NCI-H146 (cell line): ENCODE results near the gene EEF1AKMT4.

Experiments used
- DNase-seq: peaks from one replicate; lab custom pipeline; 2025; lab: John Stamatoyannopoulos, UW

EEF1AKMT4 gene

DNA sequence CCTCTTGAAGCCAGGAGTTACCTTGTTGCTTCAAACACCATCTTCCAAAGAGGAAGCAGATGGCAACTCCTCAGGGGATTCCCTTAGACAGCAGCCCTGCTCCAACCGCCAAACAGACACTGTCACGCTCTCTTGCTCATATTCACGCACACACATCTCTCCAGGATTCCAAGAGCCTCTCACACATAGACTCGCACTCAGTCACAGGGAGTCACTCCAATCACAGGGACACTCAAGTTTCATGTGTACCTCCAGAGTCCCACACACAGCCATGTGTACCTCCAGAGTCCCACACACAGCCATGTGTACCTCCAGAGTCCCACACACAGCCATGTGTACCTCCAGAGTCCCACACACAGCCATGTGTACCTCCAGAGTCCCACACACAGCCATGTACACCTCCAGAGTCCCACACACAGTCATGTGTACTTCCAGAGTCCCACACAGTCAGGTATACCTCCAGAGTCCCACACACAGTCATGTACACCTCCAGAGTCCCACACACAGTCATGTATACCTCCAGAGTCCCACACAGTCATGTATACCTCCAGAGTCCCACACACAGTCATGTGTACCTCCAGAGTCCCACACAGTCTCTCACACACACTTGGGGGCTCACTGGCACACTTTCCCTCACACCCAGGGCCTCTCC lies 14.0 kb upstream of the EEF1AKMT4 start:
- DNase-seq = no peak

DNA sequence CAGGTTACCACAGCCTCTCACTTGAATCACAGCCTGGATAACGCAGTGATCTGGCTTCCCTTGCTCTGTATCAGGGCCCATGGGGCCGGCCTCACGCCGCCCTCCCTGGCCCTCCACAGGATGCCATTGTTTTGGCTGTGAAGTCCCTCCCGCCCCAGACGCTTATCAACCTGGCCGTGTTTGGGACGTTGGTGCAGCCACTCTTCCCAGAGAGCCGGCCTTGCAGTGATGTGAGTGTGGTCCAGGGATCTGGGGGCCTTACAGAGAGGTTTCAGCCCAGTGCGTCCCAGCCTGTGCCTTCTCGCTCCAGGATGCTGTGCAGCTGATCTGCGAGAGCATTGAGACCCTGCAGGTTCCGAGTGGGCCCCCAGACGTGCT lies 13.4 kb upstream of the EEF1AKMT4 start:
- no peak for DNase-seq

DNA sequence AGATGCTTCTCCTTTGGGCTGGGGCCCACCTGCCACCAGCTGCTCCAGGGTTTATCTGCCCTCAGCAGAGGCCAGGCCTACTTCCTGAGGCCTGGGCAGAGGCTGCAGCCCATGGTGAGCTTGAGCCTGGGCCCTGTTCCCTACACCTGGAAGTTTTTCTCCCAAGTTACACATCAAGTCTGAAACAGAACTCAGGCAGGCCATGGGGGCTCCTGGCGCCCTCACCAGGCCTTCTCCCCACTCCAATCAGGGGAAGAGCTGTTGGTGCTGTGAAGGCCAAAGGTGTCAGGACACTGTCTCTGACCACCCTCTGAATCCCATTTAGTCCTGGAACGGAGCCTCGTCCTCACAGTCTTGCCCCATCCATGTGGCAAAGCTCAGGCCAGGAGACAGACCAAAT lies 12.8 kb upstream of the EEF1AKMT4 start:
- DNase-seq = no peak

DNA sequence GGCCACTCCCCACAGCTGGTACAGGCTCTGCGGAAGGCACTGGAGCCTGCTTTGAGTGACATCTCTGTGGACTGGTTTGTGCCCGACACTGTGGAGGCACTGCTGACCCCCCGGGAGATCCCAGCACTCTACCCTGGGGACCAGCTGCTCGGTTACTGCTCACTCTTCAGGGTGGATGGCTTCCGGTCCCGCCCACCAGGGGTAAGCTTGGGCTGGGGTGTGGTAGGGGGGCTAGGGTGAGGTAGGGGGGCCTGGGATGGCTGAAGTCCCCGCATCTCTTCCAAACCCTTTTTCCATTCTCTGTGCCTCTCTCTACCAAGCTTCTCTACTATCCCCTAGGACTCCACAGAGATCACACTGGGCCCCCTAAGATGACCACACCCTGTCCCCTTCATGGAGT lies 12.3 kb upstream of the EEF1AKMT4 start:
- DNase-seq = no peak

DNA sequence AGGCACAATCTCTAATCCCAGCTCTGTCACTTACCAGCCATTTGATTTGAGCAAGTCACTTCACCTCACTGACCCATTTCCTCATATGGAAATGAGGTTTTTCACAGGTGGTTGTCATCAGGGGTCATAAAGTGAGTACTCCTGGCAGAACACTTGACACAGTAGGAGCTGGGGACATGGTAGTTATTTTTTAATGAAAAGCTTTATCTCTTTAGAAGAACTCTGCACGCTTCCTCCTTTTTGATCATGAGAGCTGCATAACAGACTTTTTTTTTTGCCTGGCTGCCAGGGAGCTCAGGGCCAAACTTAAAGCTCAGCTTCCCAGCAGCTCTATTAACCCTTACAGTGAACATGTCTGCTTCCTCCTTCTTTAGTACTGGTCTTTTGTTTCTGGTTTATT lies 11.7 kb upstream of the EEF1AKMT4 start:
- no peak for DNase-seq

DNA sequence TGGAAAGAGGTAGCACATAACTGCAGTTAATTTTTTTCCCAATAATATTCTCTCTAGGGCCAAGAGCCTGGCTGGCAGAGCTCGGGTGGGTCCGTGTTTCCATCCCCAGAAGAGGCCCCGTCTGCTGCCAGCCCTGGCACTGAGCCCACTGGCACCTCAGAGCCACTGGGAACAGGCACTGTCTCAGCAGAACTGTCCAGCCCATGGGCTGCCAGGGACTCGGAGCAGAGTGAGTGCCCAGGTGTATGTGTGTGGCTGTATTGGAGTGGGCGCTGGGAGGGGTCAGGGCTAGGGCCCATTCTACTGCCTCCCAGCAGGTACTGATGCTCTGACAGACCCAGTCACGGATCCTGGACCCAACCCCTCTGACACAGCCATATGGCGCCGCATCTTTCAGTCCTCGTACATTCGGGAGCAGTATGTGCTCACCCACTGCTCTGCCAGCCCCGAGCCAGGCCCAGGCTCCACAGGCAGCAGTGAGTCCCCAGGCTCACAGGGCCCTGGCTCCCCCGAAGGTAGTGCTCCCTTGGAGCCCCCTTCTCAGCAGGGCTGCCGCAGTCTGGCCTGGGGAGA lies 11.1 kb upstream of the EEF1AKMT4 start:
- no peak for DNase-seq

DNA sequence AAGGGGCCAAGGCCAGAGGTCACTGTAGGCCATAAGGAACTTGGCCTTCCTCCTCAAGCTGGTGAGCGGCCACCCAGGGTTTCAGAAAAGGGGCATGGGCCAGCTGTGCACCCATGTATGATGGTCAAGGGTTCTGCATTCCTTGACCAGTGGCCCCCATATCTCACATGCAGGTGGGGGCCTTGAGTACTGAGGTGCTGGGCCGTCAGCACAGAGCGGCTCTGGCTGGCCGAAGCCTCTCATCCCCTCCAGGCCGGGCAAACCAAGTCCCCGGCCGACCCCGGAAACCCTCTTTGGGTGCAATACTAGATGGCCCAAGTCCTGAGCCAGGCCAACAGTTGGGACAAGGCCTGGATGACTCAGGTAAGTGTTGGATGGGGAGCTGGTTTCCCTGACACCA lies 10.3 kb upstream of the EEF1AKMT4 start:
- DNase-seq = no peak

DNA sequence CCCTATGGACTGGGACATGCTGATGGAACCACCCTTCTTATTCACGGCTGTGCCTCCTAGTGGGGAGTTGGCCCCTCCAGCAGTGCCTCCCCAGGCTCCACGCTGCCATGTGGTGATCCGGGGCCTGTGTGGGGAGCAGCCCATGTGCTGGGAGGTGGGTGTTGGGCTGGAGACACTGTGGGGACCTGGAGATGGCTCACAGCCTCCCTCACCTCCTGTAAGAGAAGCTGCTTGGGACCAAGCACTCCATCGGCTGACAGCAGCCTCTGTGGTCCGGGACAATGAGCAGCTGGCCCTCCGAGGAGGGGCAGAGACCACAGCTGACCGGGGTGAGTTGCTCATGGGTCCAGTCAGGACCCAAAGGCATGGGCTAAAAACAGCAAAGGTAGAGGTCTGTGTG lies 9.8 kb upstream of the EEF1AKMT4 start:
- no peak for DNase-seq

DNA sequence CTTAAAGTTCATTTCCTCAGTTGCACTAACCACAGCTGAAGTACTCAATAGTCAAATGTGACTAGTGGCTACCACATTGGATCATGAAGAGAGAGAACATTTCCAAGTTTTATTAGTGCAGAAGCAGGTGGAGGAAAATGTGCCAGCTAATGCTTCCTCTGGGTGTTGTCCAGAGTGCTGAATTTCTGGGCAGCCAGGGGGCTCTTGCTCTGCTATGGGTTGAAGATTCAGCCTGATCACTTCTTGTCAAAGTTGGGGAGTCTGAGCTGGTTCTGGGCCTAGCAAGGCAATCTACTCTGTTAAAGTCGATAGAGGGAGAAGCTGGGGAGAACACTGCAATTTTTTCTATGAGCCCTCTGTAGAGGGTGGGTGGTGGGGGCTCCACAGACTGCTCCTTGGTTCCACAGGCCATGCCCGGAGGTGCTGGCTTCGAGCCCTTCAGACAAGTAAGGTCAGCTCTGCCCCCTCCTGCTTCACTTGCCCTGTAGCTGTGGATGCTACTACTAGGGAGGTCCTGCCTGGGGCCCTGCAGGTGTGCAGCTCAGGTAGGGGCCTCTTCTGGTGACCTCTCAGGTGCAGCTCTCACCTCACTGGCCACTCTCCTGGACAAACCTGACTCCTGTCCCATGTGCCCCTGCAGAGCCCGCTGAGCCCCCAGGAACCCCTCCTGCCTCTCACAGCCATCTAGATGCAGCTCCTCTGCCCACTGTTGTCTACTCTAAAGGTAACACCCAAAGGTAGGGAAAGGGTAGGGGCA lies 8.9 kb upstream of the EEF1AKMT4 start:
- no peak for DNase-seq

DNA sequence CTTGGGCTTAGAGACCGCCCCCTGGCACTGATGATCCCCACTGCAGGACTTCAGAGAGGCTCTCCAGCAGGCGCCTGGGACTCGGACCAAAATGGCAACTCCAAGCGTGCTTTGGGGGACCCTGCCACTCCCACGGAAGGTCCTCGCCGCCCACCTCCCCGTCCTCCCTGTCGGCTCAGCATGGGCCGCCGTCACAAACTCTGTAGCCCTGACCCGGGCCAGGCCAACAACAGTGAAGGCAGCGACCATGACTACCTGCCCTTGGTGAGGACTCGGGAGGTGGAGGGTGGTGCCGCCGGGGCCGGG lies 8.4 kb upstream of the EEF1AKMT4 start:
- DNase-seq = no peak

DNA sequence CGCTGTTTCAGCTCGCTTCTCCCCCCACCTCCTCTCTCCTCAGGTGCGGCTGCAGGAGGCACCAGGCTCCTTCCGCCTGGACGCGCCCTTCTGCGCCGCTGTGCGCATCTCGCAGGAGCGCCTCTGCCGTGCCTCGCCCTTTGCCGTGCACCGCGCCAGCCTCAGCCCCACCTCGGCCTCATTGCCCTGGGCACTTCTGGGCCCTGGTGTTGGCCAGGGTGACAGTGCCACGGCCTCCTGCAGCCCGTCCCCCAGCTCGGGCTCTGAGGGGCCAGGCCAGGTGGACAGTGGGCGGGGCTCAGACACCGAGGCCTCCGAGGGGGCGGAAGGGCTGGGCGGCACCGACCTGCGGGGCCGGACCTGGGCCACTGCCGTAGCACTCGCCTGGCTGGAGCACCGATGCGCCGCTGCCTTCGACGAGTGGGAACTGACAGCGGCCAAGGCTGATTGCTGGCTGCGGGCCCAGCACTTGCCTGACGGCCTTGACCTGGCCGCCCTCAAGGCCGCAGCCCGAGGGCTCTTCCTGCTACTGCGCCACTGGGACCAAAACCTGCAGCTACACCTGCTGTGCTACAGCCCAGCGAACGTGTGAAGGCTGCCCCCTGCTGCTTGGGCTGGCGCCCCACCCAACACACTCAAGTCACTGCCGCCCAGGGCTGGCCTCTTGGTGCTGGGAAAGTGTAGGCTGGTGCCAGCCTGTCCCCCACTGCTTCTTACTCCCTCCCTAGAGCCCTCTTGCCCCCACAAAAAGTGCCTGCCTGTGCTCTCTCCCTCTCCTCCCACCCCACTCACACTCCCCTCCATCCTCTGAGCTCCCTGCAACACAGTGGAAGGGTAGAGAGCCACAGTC lies 7.8 kb upstream of the EEF1AKMT4 start:
- DNase-seq = peak; percentile 56

DNA sequence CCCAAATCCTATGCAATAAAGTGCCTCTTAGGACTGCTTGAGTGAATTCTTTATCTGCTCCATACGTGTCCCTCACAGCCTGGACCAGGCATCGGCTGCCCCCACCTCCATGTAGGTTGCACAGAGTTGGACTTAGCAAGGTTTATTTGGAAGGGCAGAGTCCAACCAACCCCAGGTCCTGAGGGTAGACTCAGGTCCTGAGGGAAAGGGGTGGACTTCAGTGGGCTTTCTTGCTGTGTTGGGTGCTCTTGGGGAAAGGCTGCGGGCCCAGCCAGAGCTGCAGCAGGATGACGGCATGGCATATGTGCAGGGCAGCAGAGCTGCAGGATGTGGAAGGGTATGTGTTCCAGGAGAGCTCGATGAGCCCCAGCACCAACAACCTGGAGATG lies 7.2 kb upstream of the EEF1AKMT4 start:
- DNase-seq = no peak

DNA sequence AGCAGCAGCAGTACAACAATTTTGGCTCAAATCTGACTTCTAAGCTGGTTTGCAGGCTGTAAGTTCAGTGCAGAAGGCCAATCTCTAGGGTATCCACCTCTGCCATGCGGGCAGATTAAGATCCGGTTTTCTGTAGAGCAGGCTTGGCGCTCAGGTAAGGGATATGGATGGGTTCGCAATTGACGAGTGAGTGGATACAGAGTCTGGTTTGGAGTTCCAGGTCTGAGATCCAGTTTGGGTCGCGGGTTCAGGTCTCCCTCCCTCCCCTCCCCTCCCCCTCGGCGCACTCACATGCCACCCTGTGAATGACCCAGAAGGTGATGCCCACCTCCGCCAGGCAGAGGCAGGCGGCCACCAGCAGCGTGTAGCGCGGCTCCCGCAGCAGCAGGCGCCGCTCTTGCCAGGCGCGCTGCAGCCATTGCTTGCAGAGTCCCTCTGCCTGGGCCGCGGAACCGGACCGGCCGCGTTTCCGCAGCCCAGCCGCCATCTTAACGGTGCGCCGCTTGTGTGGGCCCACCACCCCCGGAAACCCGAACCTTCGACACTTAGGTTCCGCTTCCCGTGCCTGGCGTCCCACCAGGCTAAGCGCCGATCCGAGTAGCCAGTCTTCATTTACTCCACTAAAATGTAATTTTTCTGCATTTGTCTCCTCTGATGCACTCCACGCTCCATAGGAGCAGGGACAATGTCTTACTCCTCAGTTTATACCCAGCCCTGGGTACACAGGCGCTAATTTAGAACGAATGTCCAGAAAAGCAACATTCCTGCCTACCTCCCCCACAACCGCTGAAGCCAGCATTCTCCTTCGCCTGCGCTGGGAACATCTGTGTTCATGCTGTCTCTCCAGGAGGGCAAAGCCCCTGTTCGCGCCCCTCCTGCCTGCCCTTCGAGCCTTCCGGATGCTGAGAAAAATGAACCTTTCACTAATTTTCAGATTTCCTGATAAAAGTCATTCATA lies 739 bp upstream of the EEF1AKMT4 start, which contains the start of gene ALG3:
TSS of gene ALG3 (minus strand) at position 509 of the 958 bp plus-strand sequence. CDS start at position 487, 22 bp downstream.
- peak; percentile 93 for DNase-seq

DNA sequence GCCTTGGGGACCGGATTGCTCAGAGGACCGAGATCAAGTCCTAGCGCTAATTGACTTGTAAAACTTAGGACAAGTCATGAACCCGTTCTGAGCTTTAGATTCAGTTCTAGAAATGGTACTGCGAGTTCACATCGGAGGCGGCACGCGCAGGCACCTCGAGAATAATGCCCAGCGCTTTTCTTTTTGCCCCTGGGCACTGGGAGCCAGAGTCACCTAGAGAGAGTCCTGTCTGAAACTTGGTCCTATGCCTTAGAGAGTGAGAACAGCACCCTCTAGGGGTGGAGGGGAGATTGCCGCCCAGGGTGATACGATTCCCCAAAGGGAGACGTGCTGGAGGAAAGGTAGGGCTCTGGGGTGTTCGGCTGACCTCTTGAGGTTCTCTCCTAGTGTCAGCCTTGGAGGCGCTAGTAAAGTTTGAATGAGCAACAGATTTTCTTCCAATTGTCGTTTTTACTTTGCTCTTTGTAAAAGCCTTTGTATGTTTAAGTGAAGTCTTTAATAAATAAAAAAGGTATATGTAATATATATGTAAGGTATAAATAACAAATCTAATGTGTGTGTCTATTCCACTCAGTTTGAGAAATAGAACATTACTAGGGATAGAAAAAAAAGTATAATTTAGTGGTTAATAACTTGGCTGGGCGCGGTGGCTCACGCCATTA lies 826 bp downstream of the EEF1AKMT4 start:
- DNase-seq = peak; percentile 95

DNA sequence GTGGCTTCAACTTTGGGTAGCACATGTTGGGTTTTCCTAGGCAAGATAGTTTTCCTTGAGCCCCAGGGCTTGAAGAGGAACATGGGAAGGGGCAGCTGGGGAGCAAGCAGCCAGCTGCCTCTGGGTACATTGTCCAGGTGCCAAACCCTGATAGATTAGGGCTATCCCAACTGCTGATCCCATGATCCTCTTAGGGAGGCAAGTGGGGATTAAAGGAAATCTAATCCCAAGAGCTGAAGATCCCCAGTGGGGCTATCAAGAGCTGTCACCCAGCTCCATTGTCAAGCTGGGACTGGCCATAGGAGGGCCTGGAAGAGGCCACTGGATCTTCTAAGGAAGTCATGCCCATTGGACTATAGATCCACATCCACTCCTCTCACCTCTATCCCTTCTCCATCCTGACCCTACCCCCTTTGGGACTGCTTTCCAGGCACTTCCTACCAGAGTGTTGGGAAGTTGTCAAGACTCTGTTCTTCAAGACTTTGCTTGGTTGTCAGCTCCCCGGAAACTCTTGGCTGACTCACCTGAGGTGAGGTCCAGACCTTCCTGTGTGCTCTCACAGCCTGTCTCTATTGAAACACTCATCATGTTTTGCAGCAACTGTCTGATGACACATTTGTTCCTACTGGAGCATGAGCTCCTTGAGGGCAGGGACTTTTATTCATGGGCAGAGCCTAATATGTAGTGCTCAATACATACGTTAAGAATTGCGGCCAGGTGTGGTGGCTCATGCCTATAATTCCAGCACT lies 6.0 kb downstream of the EEF1AKMT4 start:
- no peak for DNase-seq

DNA sequence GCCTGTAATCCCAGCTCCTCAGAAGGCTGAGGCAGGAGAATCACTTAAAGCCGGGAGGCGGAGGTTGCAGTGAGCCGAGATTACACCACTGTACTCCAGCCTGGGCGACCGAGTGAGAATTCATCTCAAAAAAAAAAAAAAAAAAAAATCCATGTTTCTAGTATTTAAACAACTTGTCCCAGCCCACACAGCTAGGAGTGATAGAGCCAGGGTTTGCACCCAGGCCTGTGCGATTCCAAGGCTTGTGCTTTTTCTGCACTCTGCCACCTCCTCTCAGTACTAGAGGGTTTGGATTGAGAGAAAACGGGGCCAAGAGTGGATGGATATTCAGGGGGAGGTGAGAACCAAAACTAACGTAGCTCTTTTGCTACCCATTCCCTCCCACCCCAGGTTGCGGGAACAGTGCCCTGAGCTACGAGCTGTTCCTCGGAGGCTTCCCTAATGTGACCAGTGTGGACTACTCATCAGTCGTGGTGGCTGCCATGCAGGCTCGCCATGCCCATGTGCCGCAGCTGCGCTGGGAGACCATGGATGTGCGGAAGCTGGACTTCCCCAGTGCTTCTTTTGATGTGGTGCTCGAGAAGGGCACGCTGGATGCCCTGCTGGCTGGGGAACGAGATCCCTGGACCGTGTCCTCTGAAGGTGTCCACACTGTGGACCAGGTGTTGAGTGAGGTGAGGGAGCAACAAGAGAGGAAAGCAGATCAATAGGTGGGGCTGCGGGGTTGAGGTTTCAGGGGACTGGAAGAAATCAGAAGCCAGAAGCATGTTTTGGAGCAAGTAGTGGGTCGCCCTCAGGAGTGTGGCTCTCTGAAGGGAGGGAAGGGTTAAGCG lies 7.8 kb downstream of the EEF1AKMT4 start:
- no peak for DNase-seq

DNA sequence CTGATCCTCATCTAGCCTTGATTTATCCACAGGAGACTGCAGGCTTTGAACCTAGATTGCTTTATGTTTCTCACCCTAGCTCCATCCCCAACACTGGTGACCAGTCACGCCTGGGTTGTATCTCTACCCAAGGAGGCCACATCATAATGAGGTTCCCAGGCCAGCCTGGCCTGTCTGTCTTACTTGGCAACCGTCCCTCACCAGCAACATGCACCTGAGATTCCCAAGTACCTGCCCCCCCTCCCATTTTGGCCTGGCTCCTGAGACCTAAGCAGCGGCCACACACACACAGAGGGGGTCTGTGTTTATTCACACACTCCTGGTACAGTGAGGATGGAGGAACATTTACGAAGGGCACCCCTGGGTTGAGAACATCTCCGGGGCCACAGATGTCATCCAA lies 9.5 kb downstream of the EEF1AKMT4 start:
- no peak for DNase-seq

DNA sequence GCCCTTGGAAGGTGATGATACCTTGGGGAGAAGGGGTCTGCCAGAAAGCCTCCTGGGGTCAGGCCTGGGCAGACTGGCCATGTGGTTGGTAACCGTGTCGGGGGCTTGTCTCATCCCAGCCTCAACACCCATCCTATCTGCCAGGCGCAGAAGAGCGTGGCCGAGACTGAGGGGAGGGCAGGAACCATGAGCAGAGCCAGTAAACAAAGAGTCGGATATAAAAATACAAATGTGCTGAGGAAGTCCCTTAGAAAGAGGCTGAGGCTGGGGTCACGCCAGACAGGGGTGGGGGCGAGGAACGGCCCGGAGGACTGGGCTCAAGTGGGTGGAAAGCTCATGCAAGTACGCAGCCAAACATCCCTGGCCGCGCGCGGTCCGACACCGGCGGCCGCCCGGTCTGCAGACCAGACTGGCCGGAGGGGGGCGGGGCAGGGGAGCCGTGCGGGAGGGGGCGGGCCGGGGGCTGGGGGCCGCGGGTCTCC lies 10.0 kb downstream of the EEF1AKMT4 start:
- no peak for DNase-seq
